ENCODE data around the gene SERPINB1.

The SERPINB1 gene

GRCh38 chr6:2792330-2793110, 49.1 kb downstream of the SERPINB1 start:
- DNase-seq (ENCODE audit: low read depth) = no peak

DNA sequence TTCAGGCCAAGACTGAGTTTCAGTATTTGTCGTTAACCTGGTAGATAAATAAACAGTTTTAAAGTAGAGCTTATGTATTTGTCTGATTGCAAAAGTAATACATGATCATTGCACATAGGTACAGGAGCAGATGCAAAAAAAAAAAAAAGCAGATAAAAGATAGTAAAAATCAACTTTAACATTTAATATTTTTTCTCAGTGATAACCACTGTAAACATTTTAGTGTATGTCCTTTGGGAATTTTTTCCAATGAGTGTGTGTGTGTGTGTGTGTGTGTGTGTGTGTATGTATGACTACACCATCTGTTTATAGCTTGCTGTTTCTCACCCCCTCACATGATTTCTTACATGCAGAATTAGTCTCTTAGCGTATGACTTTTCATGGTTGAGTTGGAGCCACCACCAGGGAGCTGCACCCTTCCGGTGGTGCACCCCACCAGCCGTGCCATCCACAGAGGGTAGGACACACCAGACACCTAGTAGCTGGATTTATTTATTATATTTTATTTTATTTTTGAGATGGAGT, 50.2 kb downstream of the SERPINB1 start:
- no peak for DNase-seq (ENCODE audit: low read depth)

- peak; percentile 78 for DNase-seq (ENCODE audit: low read depth)
Measured at GRCh38 chr6:2790588-2791449, 50.8 kb downstream of the SERPINB1 start.

DNA sequence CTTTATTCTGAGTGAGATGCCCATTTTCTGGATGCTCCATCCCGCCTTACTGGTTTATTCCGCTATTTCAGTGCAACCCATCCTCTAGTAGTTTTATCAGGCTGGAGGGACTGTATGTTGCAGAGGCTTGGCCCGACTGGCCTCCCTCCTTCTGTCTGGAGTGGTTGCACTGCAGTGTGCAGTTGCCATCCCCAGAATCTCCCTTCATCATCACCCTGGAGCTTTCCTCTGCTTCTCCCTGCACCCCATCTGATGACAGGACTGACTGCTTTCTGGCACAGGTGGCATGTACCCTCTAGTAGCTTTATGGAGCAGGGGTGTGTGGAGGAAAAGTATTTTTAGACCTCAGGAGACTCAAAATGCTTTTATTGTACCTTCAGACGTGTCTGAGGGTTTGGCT, 55.4 kb downstream of the SERPINB1 start:
- no peak for DNase-seq (ENCODE audit: low read depth)

DNA sequence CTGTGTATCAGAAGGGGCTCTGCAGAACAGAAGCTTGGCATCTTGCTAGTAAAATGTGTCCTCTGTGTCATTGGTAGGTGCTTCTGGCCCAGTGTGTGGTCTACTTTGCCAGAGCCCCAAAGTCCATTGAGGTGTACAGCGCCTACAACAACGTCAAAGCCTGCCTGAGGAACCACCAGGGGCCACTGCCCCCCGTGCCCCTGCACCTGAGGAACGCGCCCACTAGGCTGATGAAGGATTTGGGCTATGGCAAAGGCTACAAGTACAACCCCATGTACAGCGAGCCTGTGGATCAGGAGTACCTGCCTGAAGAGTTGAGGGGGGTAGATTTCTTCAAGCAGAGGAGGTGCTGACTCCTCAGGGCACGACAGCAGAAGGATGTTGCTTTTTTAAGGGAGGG, 56.7 kb downstream of the SERPINB1 start:
- no peak for DNase-seq (ENCODE audit: low read depth)

- no peak for DNase-seq (ENCODE audit: low read depth)
Measured at GRCh38 chr6:2784061-2784460, 57.6 kb downstream of the SERPINB1 start.

DNA sequence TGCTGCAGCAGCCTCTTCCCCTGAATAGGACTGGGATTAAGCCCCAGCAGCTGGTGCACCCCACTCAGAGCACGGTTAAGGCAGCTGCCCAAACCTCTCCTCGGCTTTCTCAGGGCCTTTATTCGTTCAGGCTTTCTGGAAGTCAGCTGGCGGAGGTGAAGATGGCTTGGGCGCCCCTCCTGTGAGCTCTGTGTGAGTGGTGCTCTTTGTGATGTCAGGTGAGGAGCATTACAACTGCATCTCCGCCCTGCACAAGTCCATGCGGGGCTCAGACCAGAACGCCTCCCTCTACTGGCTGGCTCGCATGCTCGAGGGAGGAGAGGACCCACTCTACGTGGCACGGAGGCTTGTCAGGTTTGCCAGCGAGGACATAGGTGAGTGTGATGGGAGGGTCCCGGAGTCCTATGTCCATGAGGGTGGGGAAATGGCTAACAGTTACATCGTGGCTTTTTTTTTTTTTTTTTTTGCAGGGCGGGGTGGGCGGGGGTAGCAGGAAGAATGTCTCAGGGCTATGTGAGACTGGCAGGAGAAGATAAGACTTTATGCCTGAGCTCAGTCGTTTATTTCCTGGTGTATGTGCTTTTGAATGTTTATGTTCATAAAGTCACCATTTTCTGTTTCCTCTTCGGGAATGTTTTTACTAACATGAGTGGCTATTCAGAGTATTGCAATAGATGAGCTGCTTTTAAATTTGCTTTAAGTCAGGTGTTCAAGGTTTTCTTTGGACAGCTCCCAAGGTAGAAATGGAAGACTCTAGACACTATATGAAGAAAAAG, 58.3 kb downstream of the SERPINB1 start:
- DNase-seq (ENCODE audit: low read depth) = no peak

- no peak for DNase-seq (ENCODE audit: low read depth)
Measured at GRCh38 chr6:2782825-2783187, 58.9 kb downstream of the SERPINB1 start.

GRCh38 chr6:2782356-2782708, 59.3 kb downstream of the SERPINB1 start:
- DNase-seq (ENCODE audit: low read depth) = no peak
